Superior temporal gyrus (tissue), 1 donor: ENCODE data around the gene OCA2.

Experiments
- DNase-seq: peaks from one replicate; pipeline ENCODE4 v3.0.0-alpha.2; 2016; ENCODE audit errors: extremely low spot score

Gene OCA2

GRCh38 chr15:27949089-27949488, 150.0 kb downstream of the OCA2 start:
- no peak for DNase-seq

DNA sequence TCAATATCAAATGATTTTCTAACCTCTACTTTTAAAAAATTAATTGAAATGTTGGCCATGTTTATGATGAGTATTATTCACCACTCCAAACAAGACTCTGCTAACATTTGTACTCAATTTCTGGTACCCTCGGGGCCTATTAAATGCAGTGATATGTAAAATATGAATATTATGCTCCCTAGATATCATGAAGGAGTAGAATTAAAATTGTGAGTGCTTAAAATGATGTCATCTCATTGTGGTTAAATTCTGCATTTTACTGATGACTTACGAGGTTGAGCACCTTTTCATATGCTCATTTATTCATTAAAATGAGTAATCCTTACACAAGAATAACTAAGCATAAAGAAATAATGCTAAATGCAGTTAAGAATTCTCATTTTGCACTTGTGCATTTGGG, 159.9 kb downstream of the OCA2 start:
- DNase-seq = no peak

DNA sequence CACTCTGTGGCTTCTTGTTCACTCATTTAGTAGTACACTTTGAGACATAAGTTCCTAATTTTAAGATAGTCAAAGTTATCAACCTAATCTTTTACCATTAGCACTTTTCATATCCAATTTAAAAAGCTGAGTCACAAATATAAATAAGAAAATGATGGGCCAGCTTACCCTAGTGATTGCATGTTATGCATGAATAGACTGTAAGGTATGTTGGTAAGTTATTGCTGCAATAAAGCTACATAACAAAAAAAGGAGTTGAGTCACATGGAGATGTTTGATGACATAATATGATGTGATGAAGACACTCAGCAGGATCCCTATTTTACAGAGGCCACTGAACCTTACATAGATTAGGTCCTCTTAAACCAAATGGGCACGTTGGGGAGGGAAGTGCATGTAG, 161.3 kb downstream of the OCA2 start:
- DNase-seq = no peak

GRCh38 chr15:27936164-27936563, 163.0 kb downstream of the OCA2 start:
- DNase-seq = no peak

- no peak for DNase-seq
These were observed 163.8 kb downstream of the OCA2 start for GRCh38 chr15:27935328-27935727.

DNA sequence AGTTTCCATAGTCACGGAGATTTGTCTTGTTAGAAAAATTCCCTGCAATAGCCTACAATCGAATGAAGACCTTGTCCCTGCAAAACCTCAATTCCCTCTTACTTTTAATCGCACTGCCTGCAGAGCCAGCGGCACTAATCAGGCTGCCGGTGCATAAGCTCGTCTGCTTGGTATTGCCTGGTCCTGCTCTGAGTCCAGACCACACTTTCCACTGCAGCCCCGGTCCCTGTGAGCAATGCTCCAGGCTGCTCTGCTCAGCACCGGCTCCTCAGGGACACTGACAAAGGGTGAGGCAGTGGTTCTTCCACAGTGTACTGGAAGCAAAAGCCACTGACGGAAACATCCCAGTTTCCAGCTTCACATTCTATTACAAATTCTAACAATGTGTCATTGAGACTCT, 164.3 kb downstream of the OCA2 start:
- DNase-seq = no peak

GRCh38 chr15:27933562-27933961, 165.6 kb downstream of the OCA2 start:
- no peak for DNase-seq

- DNase-seq = no peak
These were observed 166.5 kb downstream of the OCA2 start for GRCh38 chr15:27932600-27932999.

- no peak for DNase-seq
These were observed 170.7 kb downstream of the OCA2 start for GRCh38 chr15:27928386-27928785.

DNA sequence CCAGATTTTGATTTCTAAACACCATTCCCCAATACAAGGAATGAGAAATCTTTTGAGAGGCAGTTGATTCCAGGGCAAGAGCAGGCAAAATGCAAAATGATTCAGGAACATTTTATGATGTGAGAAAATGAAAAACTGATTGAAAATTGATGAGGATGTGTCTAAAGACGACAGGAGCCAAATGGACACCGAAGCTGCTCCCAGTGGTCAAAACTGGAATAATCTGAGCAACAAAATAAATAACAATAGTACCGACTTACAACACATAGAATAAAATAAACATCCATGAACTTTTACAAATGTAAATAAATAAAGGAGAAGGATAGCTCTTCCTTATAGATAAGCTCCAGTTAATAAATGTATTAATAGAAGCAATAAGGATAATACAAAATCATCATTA, 186.8 kb downstream of the OCA2 start:
- no peak for DNase-seq

- DNase-seq = no peak
These were observed 192.3 kb downstream of the OCA2 start for GRCh38 chr15:27906802-27907201.

GRCh38 chr15:27903405-27903804, 195.7 kb downstream of the OCA2 start:
- no peak for DNase-seq

GRCh38 chr15:27902680-27903385, 196.3 kb downstream of the OCA2 start:
- no peak for DNase-seq

DNA sequence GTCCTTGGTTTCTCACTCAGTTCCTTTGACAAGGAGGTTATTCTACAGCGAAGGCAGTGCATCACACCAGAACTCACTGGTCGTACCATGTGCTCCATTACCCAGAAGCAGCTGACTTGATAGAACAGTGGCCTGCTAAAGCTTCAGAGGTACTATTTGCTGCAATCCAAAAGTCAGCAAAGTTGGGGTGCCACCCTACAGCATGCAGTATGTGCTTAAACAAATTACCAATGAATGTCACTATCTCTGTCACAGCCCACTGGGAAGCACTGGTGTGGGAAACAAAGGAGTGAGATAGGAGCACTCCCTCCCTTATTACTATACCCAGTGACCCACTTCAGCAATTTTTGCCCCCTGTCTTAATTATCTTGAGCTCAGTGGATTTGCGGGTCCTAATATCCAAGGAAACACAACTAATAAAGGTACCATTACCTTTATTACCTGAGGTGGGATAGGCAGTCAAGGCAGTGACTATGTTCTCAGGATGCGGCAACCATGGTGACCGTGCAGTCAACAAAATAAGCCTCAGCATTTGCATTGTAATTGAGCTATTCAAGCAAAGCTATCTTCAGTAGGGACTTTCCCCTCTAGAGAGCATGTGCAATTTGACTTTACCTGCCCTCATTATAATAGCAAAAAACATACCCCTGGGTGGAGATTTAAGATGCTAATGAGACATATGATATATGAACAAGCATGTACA, 199.4 kb downstream of the OCA2 start:
- DNase-seq = no peak

DNA sequence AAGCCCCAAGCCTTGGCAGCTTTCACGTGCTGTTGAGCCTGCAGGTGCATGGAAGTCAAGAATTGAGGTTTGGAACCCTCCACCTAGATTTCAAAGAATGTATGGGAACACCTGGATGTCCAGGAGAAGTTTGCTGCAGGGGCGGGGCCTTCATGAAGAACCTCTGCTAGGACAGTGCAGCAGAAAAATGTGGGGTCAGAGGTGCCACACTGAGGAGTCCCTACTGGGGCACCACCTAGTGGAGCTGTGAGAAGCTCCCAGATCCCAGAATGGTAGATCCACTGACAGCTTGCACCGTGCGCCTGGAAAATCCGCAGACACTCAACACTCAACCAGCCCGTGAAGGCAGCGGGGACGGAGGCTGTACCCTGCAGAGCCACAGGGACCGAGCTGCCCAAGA, 201.6 kb downstream of the OCA2 start:
- DNase-seq = no peak

- no peak for DNase-seq
These were observed 204.5 kb downstream of the OCA2 start for GRCh38 chr15:27894645-27895044.

DNA sequence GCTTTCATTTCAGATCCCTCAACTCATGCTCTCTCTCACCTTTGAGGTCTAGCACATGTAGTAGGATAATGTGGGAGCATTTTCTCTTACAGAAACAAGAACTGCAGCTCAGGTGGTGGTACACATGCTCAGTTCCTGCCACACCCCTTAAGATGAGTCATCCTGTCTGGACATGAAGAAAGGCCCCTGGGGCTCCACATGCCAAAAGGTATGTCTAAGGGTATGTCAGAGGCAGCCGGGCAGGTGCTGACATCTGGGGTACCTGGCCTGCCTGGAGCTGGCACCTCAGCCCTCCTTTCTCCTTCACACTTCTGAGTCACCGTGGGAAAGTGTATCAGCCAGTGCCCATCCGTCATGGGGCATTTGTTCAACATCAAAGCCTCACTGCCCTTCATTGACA, 209.9 kb downstream of the OCA2 start:
- DNase-seq = no peak

DNA sequence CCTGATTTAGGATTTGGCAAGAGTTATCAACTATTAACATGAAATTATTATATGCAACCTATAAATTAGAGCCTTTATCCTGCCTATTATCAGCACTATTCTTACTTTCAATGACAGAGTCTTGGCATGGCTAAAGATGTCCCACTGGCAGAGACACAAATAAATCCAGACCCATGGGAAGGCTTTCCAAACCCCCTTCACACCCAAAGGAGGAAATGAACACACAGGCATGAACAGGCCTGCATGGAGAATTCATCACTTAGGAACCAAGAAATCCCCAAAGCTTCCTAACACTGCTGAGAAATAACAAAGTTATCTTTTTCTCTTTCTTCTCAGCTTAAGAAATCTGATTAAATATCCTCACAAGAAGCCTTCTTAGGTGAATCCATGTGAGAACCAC, 213.9 kb downstream of the OCA2 start:
- no peak for DNase-seq

- no peak for DNase-seq
These were observed 214.4 kb downstream of the OCA2 start for GRCh38 chr15:27884726-27885125.

DNA sequence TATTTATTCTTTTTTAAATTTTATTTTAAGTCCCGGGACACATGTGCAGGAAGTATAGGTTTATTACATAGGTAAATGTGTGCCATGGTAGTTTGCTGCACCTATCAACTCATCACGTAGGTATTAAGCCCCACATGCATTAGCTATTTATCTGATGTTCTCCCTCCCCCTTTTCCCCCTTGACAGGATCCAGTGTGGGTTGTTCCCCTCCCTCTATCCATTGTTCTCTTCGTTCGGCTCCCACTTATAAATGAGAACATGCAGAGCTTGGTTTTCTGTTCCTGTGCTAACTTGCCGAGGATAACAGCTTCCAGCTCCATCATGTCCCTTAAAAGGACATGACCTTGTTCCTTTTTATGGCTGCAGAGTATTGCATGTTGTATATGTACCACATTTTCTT, 220.3 kb downstream of the OCA2 start:
- DNase-seq = no peak

DNA sequence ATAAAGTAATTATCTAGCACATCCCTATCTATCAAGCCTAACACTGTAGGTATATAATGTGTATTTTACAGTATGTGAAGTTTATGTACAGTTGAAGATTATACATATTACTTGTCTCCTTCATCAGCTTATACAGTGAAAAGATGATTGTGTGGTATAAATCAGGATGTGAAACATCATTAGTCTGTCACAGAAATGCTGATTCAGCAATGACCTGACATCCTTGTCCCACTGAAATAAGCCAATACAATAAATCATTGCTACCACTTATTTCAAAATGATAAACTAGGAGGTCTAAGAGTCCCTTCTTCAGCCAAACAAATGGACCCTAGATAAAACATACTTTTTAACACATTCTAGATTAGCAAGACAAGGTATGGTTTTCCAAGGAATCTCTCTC, 225.3 kb downstream of the OCA2 start:
- DNase-seq = no peak

DNA sequence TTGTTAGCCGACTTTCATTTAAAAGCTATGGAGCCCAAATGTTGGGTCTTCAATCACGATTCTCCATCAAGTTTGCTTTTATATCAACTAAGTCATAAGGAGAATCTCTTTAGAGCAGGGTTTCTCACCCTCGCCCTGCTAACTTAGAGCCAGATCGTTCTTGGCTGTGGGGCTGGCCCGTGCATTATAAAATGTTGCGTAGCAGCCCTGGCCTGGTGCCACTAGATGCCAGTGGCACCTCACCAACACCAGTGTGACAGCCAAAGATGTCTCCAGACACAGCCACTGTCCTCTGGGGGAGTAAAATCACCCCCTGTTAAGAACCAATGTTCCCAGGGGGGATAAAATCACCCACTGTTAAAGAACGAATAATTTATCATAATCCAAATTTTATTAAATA, 226.1 kb downstream of the OCA2 start:
- no peak for DNase-seq

DNA sequence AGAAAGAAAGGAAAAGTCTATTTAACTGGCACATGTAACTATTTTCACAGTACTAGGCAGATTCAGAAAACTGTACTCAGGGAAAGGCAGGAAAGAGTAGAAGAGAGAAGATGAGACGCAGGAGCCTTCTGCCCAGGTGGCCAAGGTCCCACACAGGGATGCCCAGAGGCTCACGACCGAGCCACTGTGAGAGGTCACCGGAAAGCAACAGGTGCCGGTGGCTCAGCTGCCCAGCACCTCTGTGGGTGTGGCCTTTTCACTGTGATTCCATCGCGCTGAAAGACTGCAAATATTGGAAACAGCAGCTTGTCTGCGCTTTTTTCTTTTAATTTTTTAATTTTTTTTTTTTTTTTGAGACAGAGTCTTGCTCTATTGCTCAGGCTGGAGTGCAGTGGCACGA, 226.8 kb downstream of the OCA2 start:
- DNase-seq = no peak

DNA sequence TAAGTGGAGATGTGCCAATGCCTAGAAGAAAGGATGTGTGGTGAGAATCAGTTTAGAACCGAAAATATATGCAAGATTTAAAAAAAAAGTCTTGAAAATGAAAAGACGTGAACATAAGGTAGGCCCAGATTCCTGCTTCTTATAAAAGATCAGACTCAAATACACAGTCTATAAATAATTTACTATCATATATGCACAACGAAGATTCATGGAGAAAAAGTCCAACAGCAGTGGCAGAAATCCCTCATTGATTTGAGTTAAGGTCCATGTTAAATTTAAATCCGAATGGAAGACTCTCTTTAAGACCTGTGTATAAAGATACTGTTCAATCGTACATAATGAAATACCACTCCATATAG, 227.2 kb downstream of the OCA2 start:
- DNase-seq = no peak
